Neural progenitor cell (in vitro differentiated cells): Measurements from ENCODE around the gene USP48. TPM values are rescaled to one million over a fixed set of nuclear protein-coding genes. Genes with fewer than 3 reads are reported as not detected.

Source experiments
- DNase-seq: peaks from one replicate; pipeline ENCODE4 v3.0.0-alpha.2; 2016; ENCODE audit warnings: low spot score
- H2AFZ ChIP-seq: fragments of 200-600 bp; sonication (generic); replicated peaks from 2 replicates; pipeline ENCODE4 v1.6.1; 2016; ENCODE audit warnings: antibody characterized with exemption
- H3F3A ChIP-seq: fragments of 200-600 bp; sonication (generic); 2 replicates; pipeline ENCODE4 v1.6.1; 2016; ENCODE audit warnings: antibody characterized with exemption, low read depth
- H3K27ac ChIP-seq: fragments of 200-600 bp; sonication (generic); 2 replicates; pipeline ENCODE4 v1.5.1; 2016; ENCODE audit warnings: mild to moderate bottlenecking
- H3K27me3 ChIP-seq: fragments of 200-600 bp; sonication (generic); 2 replicates; pipeline ENCODE4 v1.6.1; 2016; ENCODE audit warnings: mild to moderate bottlenecking, moderate library complexity
- H3K36me3 ChIP-seq: fragments of 200-600 bp; sonication (generic); 2 replicates; pipeline ENCODE4 v1.5.1; 2016
- H3K4me1 ChIP-seq: fragments of 200-600 bp; sonication (generic); 2 replicates; pipeline ENCODE4 v1.6.1; 2016; ENCODE audit warnings: mixed run types
- H3K4me2 ChIP-seq: fragments of 200-600 bp; sonication (generic); 2 replicates; pipeline ENCODE4 v1.6.1; 2016
- H3K4me3 ChIP-seq: fragments of 200-600 bp; sonication (generic); 2 replicates; pipeline ENCODE4 v1.5.1; 2016
- H3K79me2 ChIP-seq: fragments of 200-600 bp; sonication (generic); 2 replicates; pipeline ENCODE4 v1.6.1; 2016; ENCODE audit warnings: low read depth
- H3K9ac ChIP-seq: fragments of 200-600 bp; sonication (generic); 2 replicates; pipeline ENCODE4 v1.6.1; 2016
- H3K9me3 ChIP-seq: fragments of 200-600 bp; sonication (generic); 2 replicates; pipeline ENCODE4 v1.5.1; 2016; ENCODE audit warnings: low read depth
- H4K20me1 ChIP-seq: fragments of 200-600 bp; sonication (generic); 2 replicates; pipeline ENCODE4 v1.6.1; 2016; ENCODE audit warnings: low read depth
- H3K27ac Mint-ChIP-seq: 3 replicates; pipeline ENCODE4 v1.8.0; 2021; ENCODE audit warnings: mixed read lengths
- H3K27me3 Mint-ChIP-seq: 2 replicates; pipeline ENCODE4 v1.8.0; 2022; ENCODE audit warnings: low read depth, mild to moderate bottlenecking, inconsistent platforms, moderate library complexity, mixed read lengths; ENCODE audit not compliant: insufficient read depth
- H3K36me3 Mint-ChIP-seq: 3 replicates; pipeline ENCODE4 v1.8.0; 2021; ENCODE audit warnings: mixed read lengths
- H3K4me1 Mint-ChIP-seq: 3 replicates; pipeline ENCODE4 v1.8.0; 2021; ENCODE audit warnings: mixed read lengths
- H3K4me3 Mint-ChIP-seq: 3 replicates; pipeline ENCODE4 v1.8.0; 2021; ENCODE audit warnings: mild to moderate bottlenecking, moderate library complexity, mixed read lengths
- H3K9me3 Mint-ChIP-seq: 3 replicates; pipeline ENCODE4 v1.8.0; 2020; ENCODE audit warnings: mixed read lengths
- EZH2 ChIP-seq: fragments of 200-600 bp; sonication (generic); IDR thresholded peaks from 2 replicates; pipeline ENCODE4 v1.6.1; 2017; ENCODE audit warnings: antibody characterized with exemption, mild to moderate bottlenecking, moderate library complexity
- EZH2phosphoT487 ChIP-seq: fragments of 200-600 bp; sonication (generic); IDR thresholded peaks from 2 replicates; pipeline ENCODE4 v1.6.1; 2017; ENCODE audit warnings: antibody characterized with exemption
- total RNA-seq: library from RNA; depleted of rRNA; stranded (reverse); fragments of >200 nt; gene quantifications from 2 replicates; pipeline ENCODE4 v1.2.3, GENCODE V29; 2015; ENCODE audit warnings: low replicate concordance
- TF ChIP-seq, protein P1 (sequence below): fragments of 200-600 bp; sonication (generic); IDR thresholded peaks from 2 replicates; pipeline ENCODE4 v1.5.1; 2017; ENCODE audit warnings: antibody characterized with exemption, mild to moderate bottlenecking

Gene USP48
- total RNA-seq, 1 donor from 2014 or later = 50.3 TPM

DNA sequence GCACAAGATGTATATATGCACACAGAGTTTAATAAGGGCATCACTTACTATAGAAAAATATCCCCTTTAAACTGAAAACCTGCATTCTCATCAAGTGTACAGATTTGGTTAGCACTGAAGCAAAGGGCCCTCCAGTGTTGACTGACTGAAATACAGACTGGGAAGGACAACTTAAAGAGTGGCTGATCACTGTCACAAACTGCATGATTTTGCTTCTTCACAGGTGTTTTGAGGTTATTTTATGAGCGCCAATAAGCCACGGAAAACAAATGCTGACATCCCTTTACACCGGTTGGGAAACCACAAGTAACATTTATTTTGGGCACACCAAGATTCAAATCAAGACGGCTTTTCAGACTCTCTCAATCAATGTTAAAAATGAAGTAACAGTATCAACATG lies 82.9 kb downstream of the USP48 start:
- no peaks in the 10 kb centered on the region for H3K36me3 ChIP-seq
- H3K9me3 ChIP-seq = no peaks in the 10 kb centered on the region
- peaks cover under 1% of the 10 kb centered on the region for H3F3A ChIP-seq
- no peak overlapping the region for H3K27ac Mint-ChIP-seq
- peaks cover 2% of the 10 kb centered on the region for H3K27me3 Mint-ChIP-seq
- no peaks in the 10 kb centered on the region for H3K9me3 Mint-ChIP-seq
- TF ChIP-seq EZH2phosphoT487 (no peak), EZH2 (no peak)
- TF ChIP-seq, protein P1, sequence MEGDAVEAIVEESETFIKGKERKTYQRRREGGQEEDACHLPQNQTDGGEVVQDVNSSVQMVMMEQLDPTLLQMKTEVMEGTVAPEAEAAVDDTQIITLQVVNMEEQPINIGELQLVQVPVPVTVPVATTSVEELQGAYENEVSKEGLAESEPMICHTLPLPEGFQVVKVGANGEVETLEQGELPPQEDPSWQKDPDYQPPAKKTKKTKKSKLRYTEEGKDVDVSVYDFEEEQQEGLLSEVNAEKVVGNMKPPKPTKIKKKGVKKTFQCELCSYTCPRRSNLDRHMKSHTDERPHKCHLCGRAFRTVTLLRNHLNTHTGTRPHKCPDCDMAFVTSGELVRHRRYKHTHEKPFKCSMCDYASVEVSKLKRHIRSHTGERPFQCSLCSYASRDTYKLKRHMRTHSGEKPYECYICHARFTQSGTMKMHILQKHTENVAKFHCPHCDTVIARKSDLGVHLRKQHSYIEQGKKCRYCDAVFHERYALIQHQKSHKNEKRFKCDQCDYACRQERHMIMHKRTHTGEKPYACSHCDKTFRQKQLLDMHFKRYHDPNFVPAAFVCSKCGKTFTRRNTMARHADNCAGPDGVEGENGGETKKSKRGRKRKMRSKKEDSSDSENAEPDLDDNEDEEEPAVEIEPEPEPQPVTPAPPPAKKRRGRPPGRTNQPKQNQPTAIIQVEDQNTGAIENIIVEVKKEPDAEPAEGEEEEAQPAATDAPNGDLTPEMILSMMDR = no peak
- H3K79me2 ChIP-seq = no peaks in the 10 kb centered on the region
- H3K27ac ChIP-seq = no peak overlapping the region
- no peak overlapping the region for H3K9ac ChIP-seq
- no peak for DNase-seq
- H3K36me3 Mint-ChIP-seq = peaks cover 20% of the 10 kb centered on the region
- no peaks in the 10 kb centered on the region for H3K27me3 ChIP-seq
- H4K20me1 ChIP-seq = no peaks in the 10 kb centered on the region
- H3K4me3 ChIP-seq = no peak overlapping the region
- H2AFZ ChIP-seq = no peak overlapping the region
- peaks cover 2% of the 10 kb centered on the region for H3K4me1 ChIP-seq
- no peak overlapping the region for H3K4me3 Mint-ChIP-seq
- no peaks in the 10 kb centered on the region for H3K4me1 Mint-ChIP-seq
- H3K4me2 ChIP-seq = no peak overlapping the region

DNA sequence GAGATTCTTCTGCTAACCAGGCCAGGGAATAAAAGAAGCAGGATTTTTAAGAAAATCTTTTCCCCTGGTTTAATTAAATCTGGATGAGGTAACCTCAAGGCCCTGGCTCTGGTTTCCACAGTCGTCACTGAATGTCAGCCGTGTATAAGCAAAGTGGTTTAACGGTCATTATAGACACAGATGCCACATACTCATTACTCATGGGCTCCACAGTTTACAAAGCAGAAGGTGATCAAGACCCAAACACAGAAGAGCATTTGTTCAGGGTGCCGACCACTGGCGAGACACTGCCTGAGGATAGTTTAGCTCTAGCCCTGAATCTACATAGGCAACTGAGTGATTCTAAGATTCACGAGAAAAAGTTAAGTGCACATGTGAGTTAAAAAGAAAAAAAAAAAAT lies 86.0 kb downstream of the USP48 start:
- no peak overlapping the region for H3K4me2 ChIP-seq
- H3K9me3 Mint-ChIP-seq = no peaks in the 10 kb centered on the region
- no peak overlapping the region for H3K4me3 ChIP-seq
- no peaks in the 10 kb centered on the region for H3K79me2 ChIP-seq
- no peaks in the 10 kb centered on the region for H3F3A ChIP-seq
- no peaks in the 10 kb centered on the region for H3K27me3 ChIP-seq
- no peaks in the 10 kb centered on the region for H3K4me1 ChIP-seq
- H3K36me3 Mint-ChIP-seq = peaks cover 20% of the 10 kb centered on the region
- peaks cover 2% of the 10 kb centered on the region for H3K27me3 Mint-ChIP-seq
- no peak for DNase-seq
- H3K27ac ChIP-seq = no peak overlapping the region
- TF ChIP-seq EZH2 = no peak
- TF ChIP-seq, protein P1 = no peak
- TF ChIP-seq EZH2phosphoT487 = no peak
- no peak overlapping the region for H3K27ac Mint-ChIP-seq
- H3K4me1 Mint-ChIP-seq = no peaks in the 10 kb centered on the region
- no peaks in the 10 kb centered on the region for H3K9me3 ChIP-seq
- no peak overlapping the region for H3K9ac ChIP-seq
- no peaks in the 10 kb centered on the region for H4K20me1 ChIP-seq
- H3K36me3 ChIP-seq = no peaks in the 10 kb centered on the region
- H3K4me3 Mint-ChIP-seq = no peak overlapping the region
- H2AFZ ChIP-seq = no peak overlapping the region

DNA sequence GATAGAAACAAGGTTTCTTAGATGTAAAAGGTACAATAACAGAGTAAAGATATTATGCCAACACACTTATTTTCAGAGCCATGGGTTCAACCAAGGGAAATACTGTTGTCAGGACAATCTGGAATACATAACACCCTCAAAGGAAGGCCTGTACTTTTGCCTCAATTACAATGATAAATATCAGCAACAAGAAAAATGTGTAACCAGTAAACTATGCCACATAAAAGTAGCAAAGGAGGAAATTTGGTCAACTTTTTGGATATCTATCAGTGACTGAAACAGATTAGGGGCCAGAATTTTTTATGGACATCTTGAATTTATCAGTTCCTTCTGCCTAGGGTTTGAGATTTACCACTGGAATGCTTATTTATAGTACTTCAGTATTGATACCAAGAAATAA lies 89.2 kb downstream of the USP48 start:
- Histone ChIP-seq H3K9ac (no peak overlapping the region), H3K79me2 (no peaks in the 10 kb centered on the region), H3F3A (no peaks in the 10 kb centered on the region), H3K9me3 (no peaks in the 10 kb centered on the region), H3K4me2 (no peak overlapping the region), H3K27ac (no peak overlapping the region), H3K27me3 (no peaks in the 10 kb centered on the region), H3K4me1 (no peaks in the 10 kb centered on the region), H3K36me3 (no peaks in the 10 kb centered on the region), H2AFZ (no peak overlapping the region), H4K20me1 (no peaks in the 10 kb centered on the region), H3K4me3 (no peak overlapping the region)
- TF ChIP-seq, protein P1 = no peak
- TF ChIP-seq EZH2 (no peak), EZH2phosphoT487 (no peak)
- Mint-ChIP-seq H3K4me3 (no peak overlapping the region), H3K36me3 (peaks cover 17% of the 10 kb centered on the region), H3K9me3 (no peaks in the 10 kb centered on the region), H3K4me1 (no peaks in the 10 kb centered on the region), H3K27ac (no peak overlapping the region), H3K27me3 (peaks cover 2% of the 10 kb centered on the region)
- DNase-seq = no peak
